ENCODE results near the gene MICU1. TPM values are rescaled to one million over a fixed set of nuclear protein-coding genes. Genes with fewer than 3 reads are reported as not detected.

Gene MICU1
- total and polyA plus RNA-seq, 3 donors from 2014 or later: 34.7 to 42.7 (median 38.9) TPM

DNA sequence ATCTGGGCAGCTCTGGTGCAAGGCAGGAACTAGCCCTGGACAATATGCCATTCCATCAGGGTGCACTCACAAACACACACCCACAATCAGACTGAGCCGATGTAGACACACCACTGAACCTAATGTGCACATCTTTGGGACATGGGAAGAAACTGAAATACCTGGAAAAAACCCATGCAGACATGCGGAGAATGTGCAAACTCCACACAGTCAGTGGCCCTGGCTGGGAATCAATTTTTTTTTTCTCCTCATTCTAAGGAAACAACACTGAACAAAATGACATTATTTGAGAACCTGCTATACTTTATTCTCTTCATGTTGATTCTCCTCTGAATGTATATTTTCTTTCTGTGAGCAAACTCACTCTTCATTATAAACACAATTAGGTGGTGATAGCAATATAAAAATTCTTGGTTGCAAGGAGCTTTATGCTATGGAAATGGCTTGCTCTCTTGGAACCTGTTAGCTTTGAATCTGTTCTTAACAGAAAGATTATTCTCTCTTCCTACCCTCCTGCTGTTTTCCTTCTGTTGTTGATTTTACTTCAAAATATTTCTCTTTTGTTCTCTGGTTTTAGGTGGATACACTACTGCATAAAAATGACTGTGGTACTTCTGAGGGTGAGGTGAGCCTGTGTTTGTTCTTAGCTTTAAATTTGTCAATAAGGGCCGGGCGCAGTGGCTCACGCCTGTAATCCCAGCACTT is 33.0 kb upstream of the MICU1 start:
- no peak overlapping the region for H3K4me3 ChIP-seq
- no peaks in the 10 kb centered on the region for H3K9me3 ChIP-seq
- no peak for DNase-seq
- intact Hi-C loops (cut with DNase I; ENCODE audit: low total_unique reads): no loop called here
- TF ChIP-seq, protein P1, sequence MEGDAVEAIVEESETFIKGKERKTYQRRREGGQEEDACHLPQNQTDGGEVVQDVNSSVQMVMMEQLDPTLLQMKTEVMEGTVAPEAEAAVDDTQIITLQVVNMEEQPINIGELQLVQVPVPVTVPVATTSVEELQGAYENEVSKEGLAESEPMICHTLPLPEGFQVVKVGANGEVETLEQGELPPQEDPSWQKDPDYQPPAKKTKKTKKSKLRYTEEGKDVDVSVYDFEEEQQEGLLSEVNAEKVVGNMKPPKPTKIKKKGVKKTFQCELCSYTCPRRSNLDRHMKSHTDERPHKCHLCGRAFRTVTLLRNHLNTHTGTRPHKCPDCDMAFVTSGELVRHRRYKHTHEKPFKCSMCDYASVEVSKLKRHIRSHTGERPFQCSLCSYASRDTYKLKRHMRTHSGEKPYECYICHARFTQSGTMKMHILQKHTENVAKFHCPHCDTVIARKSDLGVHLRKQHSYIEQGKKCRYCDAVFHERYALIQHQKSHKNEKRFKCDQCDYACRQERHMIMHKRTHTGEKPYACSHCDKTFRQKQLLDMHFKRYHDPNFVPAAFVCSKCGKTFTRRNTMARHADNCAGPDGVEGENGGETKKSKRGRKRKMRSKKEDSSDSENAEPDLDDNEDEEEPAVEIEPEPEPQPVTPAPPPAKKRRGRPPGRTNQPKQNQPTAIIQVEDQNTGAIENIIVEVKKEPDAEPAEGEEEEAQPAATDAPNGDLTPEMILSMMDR (IDR thresholded peaks at IDR 0.05): no peak
- TF ChIP-seq POLR2A (IDR thresholded peaks at IDR 0.05): no peak
- no peak overlapping the region for H3K27ac ChIP-seq
- no peaks in the 10 kb centered on the region for H3K27me3 ChIP-seq
- no peaks in the 10 kb centered on the region for H3K36me3 ChIP-seq (ENCODE audit: low read depth, missing control alignments)
- 89 to 94% methylated on average over 5 of the region's 5 CpGs for WGBS, 2 donors
- H3K4me1 ChIP-seq: no peaks in the 10 kb centered on the region

DNA sequence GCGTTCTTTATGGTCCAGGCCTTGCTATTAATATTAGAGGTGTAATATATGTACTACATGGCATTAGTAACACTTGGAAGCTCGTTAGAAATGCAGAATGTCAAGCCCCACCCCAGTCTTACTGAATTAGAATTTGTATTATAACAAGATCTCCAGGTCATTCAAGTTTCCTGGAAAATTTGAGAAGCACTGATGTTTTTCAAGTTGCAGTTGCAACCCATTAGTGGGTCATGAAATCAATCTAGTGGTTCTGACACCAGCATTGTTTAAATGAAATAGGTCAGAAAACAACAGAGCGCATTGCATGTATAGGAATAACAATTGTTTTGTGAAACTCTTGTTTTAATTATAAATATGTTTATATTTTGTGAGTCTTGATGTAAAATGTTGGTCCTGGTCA is 28.8 kb upstream of the MICU1 start:
- WGBS, 2 donors: 64 to 79% methylated on average over 3 of the region's 3 CpGs
- H3K27ac ChIP-seq: no peak overlapping the region
- intact Hi-C loops (cut with DNase I; ENCODE audit: low total_unique reads): no loop called here
- DNase-seq: no peak
- H3K4me1 ChIP-seq: no peaks in the 10 kb centered on the region
- TF ChIP-seq, protein P1 (IDR thresholded peaks at IDR 0.05): no peak
- no peak for TF ChIP-seq POLR2A (IDR thresholded peaks at IDR 0.05)
- no peaks in the 10 kb centered on the region for H3K27me3 ChIP-seq
- no peak overlapping the region for H3K4me3 ChIP-seq
- no peaks in the 10 kb centered on the region for H3K9me3 ChIP-seq
- no peaks in the 10 kb centered on the region for H3K36me3 ChIP-seq (ENCODE audit: low read depth, missing control alignments)

DNA sequence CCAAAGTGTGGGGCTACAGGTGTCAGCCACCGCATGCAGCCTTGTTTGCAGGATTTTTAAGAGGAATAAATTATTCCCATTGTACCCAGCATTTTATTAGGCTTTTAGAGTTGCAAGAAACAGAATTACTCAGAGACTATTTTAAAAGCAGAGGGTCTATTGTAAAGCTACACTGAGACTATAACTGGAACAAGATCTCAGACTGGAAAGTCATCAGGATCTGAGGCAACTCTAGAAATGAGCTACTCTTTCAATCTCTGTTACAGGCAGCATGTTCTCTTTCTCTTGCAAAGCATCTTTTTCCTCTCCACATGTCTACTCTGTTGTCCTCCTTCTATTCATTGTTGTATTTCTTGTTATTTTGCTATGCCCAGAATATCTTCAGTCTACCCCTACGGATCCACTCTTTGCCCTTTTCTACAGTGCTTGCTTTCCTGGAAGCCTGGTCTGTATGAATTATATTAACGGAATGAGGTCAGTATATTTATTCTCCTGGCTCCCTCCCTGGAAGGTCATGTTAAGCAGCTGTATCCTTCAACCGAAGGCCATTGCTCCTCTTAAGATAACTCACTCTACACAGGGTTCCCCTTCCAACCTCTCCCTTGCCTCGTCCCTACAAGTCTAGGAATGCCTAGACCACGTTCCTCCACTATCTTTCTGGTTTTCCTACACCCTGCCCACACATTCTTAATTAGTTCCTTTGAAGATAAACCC is 27.7 kb upstream of the MICU1 start:
- 38 to 62% methylated on average over 6 of the region's 6 CpGs for WGBS, 2 donors
- Histone ChIP-seq H3K4me3 (no peak overlapping the region), H3K9me3 (no peaks in the 10 kb centered on the region), H3K27me3 (no peaks in the 10 kb centered on the region), H3K27ac (no peak overlapping the region), H3K4me1 (no peaks in the 10 kb centered on the region), H3K36me3 (ENCODE audit: low read depth, missing control alignments) (no peaks in the 10 kb centered on the region)
- intact Hi-C loops (cut with DNase I; ENCODE audit: low total_unique reads): no loop called here
- no peak for TF ChIP-seq POLR2A (IDR thresholded peaks at IDR 0.05)
- TF ChIP-seq, protein P1 (IDR thresholded peaks at IDR 0.05): no peak
- no peak for DNase-seq

DNA sequence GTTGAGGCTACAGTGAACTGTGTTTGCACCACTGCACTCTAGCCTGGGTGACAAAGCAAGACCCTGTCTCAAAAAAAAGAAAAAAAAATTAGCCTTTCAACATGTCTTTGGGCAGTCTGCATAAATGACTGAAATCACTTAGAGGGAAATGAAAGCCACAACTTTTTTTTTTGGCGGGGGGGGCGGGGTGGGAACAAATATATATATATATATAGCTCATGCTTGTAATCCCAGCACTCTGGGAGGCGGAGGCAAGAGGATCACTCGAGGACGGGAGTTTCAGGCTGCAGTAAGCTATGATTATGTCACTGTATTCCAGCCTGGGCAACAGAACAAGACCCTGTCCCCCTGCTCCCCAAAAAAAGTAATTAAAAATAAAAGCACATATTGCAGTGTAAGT is 23.4 kb upstream of the MICU1 start:
- DNase-seq: no peak
- TF ChIP-seq, protein P1 (IDR thresholded peaks at IDR 0.05): no peak
- no peak for TF ChIP-seq POLR2A (IDR thresholded peaks at IDR 0.05)
- H3K27me3 ChIP-seq: no peaks in the 10 kb centered on the region
- 75 to 76% methylated on average over 5 of the region's 5 CpGs for WGBS, 2 donors
- H3K9me3 ChIP-seq: no peaks in the 10 kb centered on the region
- no peak overlapping the region for H3K4me3 ChIP-seq
- no peak overlapping the region for H3K27ac ChIP-seq
- H3K36me3 ChIP-seq (ENCODE audit: low read depth, missing control alignments): no peaks in the 10 kb centered on the region
- intact Hi-C loops (cut with DNase I; ENCODE audit: low total_unique reads): no loop called here
- H3K4me1 ChIP-seq: no peaks in the 10 kb centered on the region
